K562 (cell line): Measurements from ENCODE around the gene BAK1. TPM values are rescaled to one million over a fixed set of nuclear protein-coding genes. Genes with fewer than 3 reads are reported as not detected.
"Not testable (repeated sequence)": the region's sequence is repeated elsewhere in the genome, so short reads cannot be mapped to it uniquely, and the experiment has no call there.

Experiments
- ATAC-seq: fragments of 200-7000 bp; cut with Tn5 transposase; 3 replicates; pipeline ENCODE4 v1.9.1; 2020; ENCODE audit warnings: moderate library complexity
- BruUV-seq: library from RNA; stranded (reverse); fragments of 400-500 nt; replicated peaks from 2 replicates; lab custom pipeline; 2021; lab: Mats Ljungman, UMichigan
- CTCF ChIA-PET: fragments of 300-600 bp; formaldehyde crosslinking; extraction: SDS; loops from one replicate; lab custom pipeline; 2021; ENCODE audit warnings: low intra/inter-chr PET ratio; lab: Yijun Ruan, JAX
- POLR2A ChIA-PET: fragments of 300-600, 350-650 bp; sonication (Branson Sonifier 250); formaldehyde crosslinking; extraction: SDS; loops from one replicate; lab custom pipeline; 2021; ENCODE audit warnings: antibody characterized with exemption, inconsistent platforms; lab: Yijun Ruan, JAX
- DNase-seq, 4 experiments: peaks; one replicate each; pipeline versions ENCODE4 v3.0.0 to v3.0.0-alpha.2; 2011 to 2018; ENCODE audit warnings: low spot score in 3 of 4, mixed read lengths in 3 of 4; ENCODE audit errors: extremely low read depth in 1 of 4
- FAIRE-seq: peaks from 2 replicates; lab custom pipeline; 2011; peaks lifted over from hg19 to GRCh38; lab: Jason Lieb, UNC
- H2AFZ ChIP-seq: 2 replicates; pipeline ENCODE4 v1.6.0; 2011; ENCODE audit warnings: low read depth, low read length, control low read depth, inconsistent platforms
- H3K27ac ChIP-seq: fragments of 200-600 bp; 3 replicates; pipeline ENCODE4 v1.8.0; 2011; ENCODE audit warnings: low read depth, mild to moderate bottlenecking, control low read depth, inconsistent platforms, low read length, moderate library complexity, mixed read lengths; ENCODE audit errors: extremely low read depth
- H3K27me3 ChIP-seq, 2 experiments: fragments of 300-600 bp in 1 of 2; 2 replicates in 1 of 2; 3 replicates in 1 of 2; pipeline versions ENCODE4 v1.6.0 to v1.8.0; 2011; ENCODE audit warnings: inconsistent platforms in 2 of 2, low read length in 2 of 2, mild to moderate bottlenecking in 1 of 2, mixed read lengths in 1 of 2, moderate library complexity in 1 of 2; ENCODE audit not compliant: control insufficient read depth in 2 of 2, insufficient read depth in 2 of 2
- H3K36me3 ChIP-seq: fragments of 300-600 bp; 3 replicates; pipeline ENCODE4 v1.8.0; 2011; ENCODE audit warnings: mild to moderate bottlenecking, low read length, inconsistent platforms; ENCODE audit not compliant: control insufficient read depth, insufficient read depth
- H3K4me1 ChIP-seq, 2 experiments: fragments of 200-600 bp in 1 of 2; replicated peaks in 1 of 2; 2 replicates in 1 of 2; 3 replicates in 1 of 2; pipeline versions ENCODE4 v1.5.1 to v1.8.0; 2011; ENCODE audit warnings: inconsistent platforms in 2 of 2, low read length in 2 of 2, mild to moderate bottlenecking in 1 of 2, mixed read lengths in 1 of 2, moderate library complexity in 1 of 2; ENCODE audit not compliant: control insufficient read depth in 2 of 2, insufficient read depth in 2 of 2
- H3K4me2 ChIP-seq: 2 replicates; pipeline ENCODE4 v1.6.1; 2011; ENCODE audit warnings: low read length, control low read depth, inconsistent platforms, mixed read lengths; ENCODE audit not compliant: insufficient read depth
- H3K4me3 ChIP-seq: fragments of 200-600 bp; sonication (generic), shearing (Covaris generic); 2 replicates; pipeline ENCODE4 v1.5.1; 2016; ENCODE audit warnings: control low read depth, inconsistent platforms
- H3K79me2 ChIP-seq: fragments of 200-600 bp; 3 replicates; pipeline ENCODE4 v1.8.0; 2011; ENCODE audit warnings: low read length, inconsistent platforms; ENCODE audit not compliant: control insufficient read depth, insufficient read depth
- H3K9ac ChIP-seq, 2 experiments: 2 replicates each; pipeline versions ENCODE4 v1.6.0 to v1.6.1; 2011; ENCODE audit warnings: low read depth in 2 of 2, low read length in 2 of 2, control low read depth in 1 of 2, inconsistent platforms in 1 of 2, mild to moderate bottlenecking in 1 of 2, mixed read lengths in 1 of 2; ENCODE audit not compliant: insufficient read depth in 1 of 2
- H3K9me1 ChIP-seq: one replicate; pipeline ENCODE4 v1.6.0; 2011; ENCODE audit warnings: inconsistent platforms, mild to moderate bottlenecking, low read length, moderate library complexity; ENCODE audit not compliant: control insufficient read depth, insufficient read depth
- H3K9me3 ChIP-seq: replicated peaks from 2 replicates; pipeline ENCODE4 v1.5.1; 2011; ENCODE audit warnings: low read depth, low read length, inconsistent platforms; ENCODE audit not compliant: control insufficient read depth, insufficient read depth
- H4K20me1 ChIP-seq: replicated peaks from 2 replicates; pipeline ENCODE4 v1.6.1; 2011; ENCODE audit warnings: low read length, inconsistent platforms, mixed read lengths; ENCODE audit not compliant: control insufficient read depth, insufficient read depth
- BRCA1 ChIP-seq, 2 experiments: fragments of 450-650 bp in 1 of 2; sonication (generic) in 1 of 2; formaldehyde crosslinking in 1 of 2; IDR thresholded peaks; 2 replicates each; pipeline versions ENCODE4 v1.5.0 to v1.6.1; 2017 to 2020; ENCODE audit warnings: mild to moderate bottlenecking in 1 of 2, missing genetic modification reagents in 1 of 2
- MYNN ChIP-seq, 2 experiments: sonication (generic); formaldehyde crosslinking in 1 of 2; IDR thresholded peaks; 2 replicates each; pipeline versions ENCODE4 v1.5.0 to v1.6.1; 2016 to 2020; ENCODE audit warnings: antibody characterized with exemption in 1 of 2, missing genetic modification reagents in 1 of 2
- ZNF316 ChIP-seq: fragments of 450-650 bp; IDR thresholded peaks from 2 replicates; pipeline ENCODE4 v1.6.1; 2016
- WGBS: fragments of 100-300 bp; shearing (Covaris generic); methylation state at CpG from one replicate; pipeline ENCODE4 v1.1.6; 2016; ENCODE audit warnings: low coverage, mixed read lengths; ENCODE audit not compliant: insufficient coverage; ENCODE audit errors: missing lambda C conversion rate; 5-methylcytosine and 5-hydroxymethylcytosine counted together
- in situ Hi-C: fragments of 300-500 bp; cut with MboI; formaldehyde crosslinking; loops from 4 replicates; pipeline ENCODE4 v1.15.0; 2018; ENCODE audit warnings: inconsistent platforms, mixed read lengths
- intact Hi-C: fragments of 100-400 bp; cut with micrococcal nuclease; formaldehyde crosslinking; loops from 2 replicates; pipeline ENCODE4 v1.14.2; 2022
- polyA plus RNA-seq, 8 experiments: library from polyadenylated mRNA; depleted of rRNA in 4 of 8; stranded (reverse) in 5 of 8; unstranded in 3 of 8; fragments of >200 nt; fragmentation: Nextera tagmentation in 2 of 8; fragmentation: Illumina TruSeq in 1 of 8; extraction: Ambion mirVana in 2 of 8; extraction: Trizol in 1 of 8; gene quantifications; 2 replicates each; pipeline versions ENCODE4 v1.2.1 to v1.2.3, GENCODE V29; 2011 to 2014; ENCODE audit warnings: inconsistent platforms in 1 of 8, missing spikeins in 1 of 8
- total RNA-seq, 7 experiments: library from RNA; depleted of rRNA in 6 of 7; stranded (reverse); fragments of >200 nt in 6 of 7; fragmentation: Illumina TruSeq in 2 of 7; extraction: Trizol in 2 of 7; gene quantifications; 2 replicates each; pipeline versions ENCODE4 v1.2.1 to v1.2.3, GENCODE V29; 2011 to 2021; ENCODE audit warnings: low replicate concordance in 1 of 7

The BAK1 gene
- total and polyA plus RNA-seq, 9 of the 15 experiments (the other 6 are each of a cell fraction or from before 2014, with no cell fraction given): 5.4 to 30.7 (median 18.9) TPM

DNA sequence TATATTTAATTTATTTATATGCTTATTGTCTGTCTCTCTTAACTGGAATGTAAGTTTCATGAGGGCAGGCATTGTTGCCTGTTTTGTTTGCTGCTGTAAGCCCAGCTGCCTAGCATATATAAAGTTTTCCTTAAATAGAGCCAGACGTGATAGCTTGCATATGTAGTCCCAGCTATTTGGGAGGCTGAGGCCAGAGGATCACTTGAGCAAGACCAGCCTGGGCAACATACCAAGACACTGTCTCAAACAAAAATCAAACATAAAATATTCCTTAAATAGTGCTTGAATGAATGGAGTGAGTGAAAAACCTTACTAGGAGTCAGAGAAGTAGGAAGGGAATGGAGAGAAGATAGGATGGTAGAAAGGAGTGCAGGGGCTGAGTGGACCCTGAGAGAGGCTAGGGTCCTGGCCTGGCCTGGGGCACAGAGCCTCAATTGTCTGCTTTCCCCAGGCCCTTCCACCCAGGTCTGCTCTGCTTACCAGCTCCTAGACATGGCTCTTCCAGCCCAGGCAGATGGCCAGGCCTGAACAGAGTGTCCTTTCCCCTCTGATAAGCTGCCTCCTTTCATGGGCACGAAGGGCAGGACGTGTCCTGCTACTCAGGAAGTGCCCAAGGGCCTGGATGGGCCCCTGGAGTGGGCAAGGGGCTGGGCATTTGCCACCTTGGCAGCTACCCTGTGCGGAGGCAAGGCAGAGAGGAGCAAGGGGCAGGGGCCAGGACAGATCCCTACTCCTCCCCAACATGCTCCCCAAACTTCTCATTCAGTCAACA, 17.7 kb upstream of the BAK1 start:
- CTCF ChIA-PET: no interaction called here
- Histone ChIP-seq H3K9me3 (no peaks in the 10 kb centered on the region), H3K9ac (peak overlapping the region in 1 of 2 experiments; percentile 55; a peak in 1 of 4 replicates)
- TF ChIP-seq ZNF316 (peak; percentile 41; the same call in 1 of the 2 replicates), BRCA1 (IDR thresholded peaks at IDR 0.05) (no peak), BRCA1 (CRISPR knock-in tag; IDR thresholded peaks at IDR 0.05) (0 out of 2 replicates have a peak, but pooled peaks have one; percentile 44), MYNN (IDR thresholded peaks at IDR 0.05) (no peak), MYNN (CRISPR knock-in tag; IDR thresholded peaks at IDR 0.05) (no peak)
- TF ChIP-seq, all 486 proteins: peak for 2
- Histone ChIP-seq H3K27me3 (peaks cover 11 to 29% of the 10 kb centered on the region in 2 experiments), H4K20me1 (no peaks in the 10 kb centered on the region), H3K9me1 (no peaks in the 10 kb centered on the region), H3K36me3 (no peaks in the 10 kb centered on the region), H2AFZ (no peak overlapping the region), H3K4me1 (peaks cover 0 to 10% of the 10 kb centered on the region in 2 experiments; a peak in 3 of 5 replicates), H3K4me3 (no peak overlapping the region), H3K4me2 (no peak overlapping the region), H3K27ac (no peak overlapping the region), H3K79me2 (no peaks in the 10 kb centered on the region)
- intact Hi-C loops: no loop called here
- POLR2A ChIA-PET: interaction anchor here (1.0 to 1.8 kb wide), 4 partner anchors 9 to 27 kb away, joined by 3 to 5 read pairs (median 4); no protein-coding TSS in a partner anchor
- ATAC-seq: no peak
- in situ Hi-C loops: no loop called here
- DNase-seq: no peak
- no peak for FAIRE-seq
- whole genome bisulfite sequencing: 10% methylated on average over 4 of the region's 4 CpGs
- BruUV-seq: no TSS peak

DNA sequence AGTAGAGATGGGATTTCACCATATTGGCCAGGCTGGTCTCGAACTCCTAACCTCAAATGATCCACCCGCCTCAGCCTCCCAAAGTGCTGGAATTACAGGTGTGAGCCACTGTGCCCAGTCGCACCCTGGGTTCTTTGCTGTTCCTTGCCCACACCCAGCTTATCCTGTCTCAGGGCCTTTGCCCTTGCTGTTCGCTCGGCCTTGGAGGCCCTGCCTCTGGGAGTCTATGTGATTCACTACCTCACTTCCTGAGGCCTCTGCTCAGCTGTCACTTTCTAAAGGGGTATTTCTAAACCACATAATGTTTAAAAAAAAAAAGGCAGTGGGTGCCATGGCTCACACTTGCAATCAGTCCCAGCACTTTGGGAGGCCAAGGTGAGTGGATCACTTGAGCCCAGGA, 16.8 kb upstream of the BAK1 start:
- BruUV-seq, CTCF ChIA-PET: not testable (repeated sequence)
- H3K4me1 ChIP-seq: peaks cover 0 to 16% of the 10 kb centered on the region in 2 experiments; a peak in 3 of 5 replicates

More for the DNA sequence above, 16.8 kb upstream of the BAK1 start:
- FAIRE-seq, H3K9me1 ChIP-seq, H3K27ac ChIP-seq, in situ Hi-C loops, H3K4me2 ChIP-seq, H3K36me3 ChIP-seq, H2AFZ ChIP-seq, H3K4me3 ChIP-seq, H4K20me1 ChIP-seq, H3K79me2 ChIP-seq, H3K9me3 ChIP-seq, ATAC-seq, DNase-seq, intact Hi-C loops: not testable (repeated sequence)
- Histone ChIP-seq H3K9ac (0 out of 4 replicates have a peak overlapping the region, but pooled peaks of 1 of the 2 experiments have one; percentile 27), H3K27me3 (peaks cover 11 to 27% of the 10 kb centered on the region in 2 experiments)
- POLR2A ChIA-PET: interaction anchor here (1.1 to 1.8 kb wide), 3 partner anchors 10 to 26 kb away, joined by 3 to 5 read pairs (median 4); no protein-coding TSS in a partner anchor
- 50% methylated on average over 5 of the region's 5 CpGs for WGBS
